T-helper 2 cell (primary cell): Measurements from ENCODE around the gene COL20A1.

Experiments used
- DNase-seq, 5 experiments: peaks; one replicate each; pipeline versions ENCODE4 v3.0.0 to v3.0.0-alpha.2; 2012 to 2022

COL20A1 gene

DNA sequence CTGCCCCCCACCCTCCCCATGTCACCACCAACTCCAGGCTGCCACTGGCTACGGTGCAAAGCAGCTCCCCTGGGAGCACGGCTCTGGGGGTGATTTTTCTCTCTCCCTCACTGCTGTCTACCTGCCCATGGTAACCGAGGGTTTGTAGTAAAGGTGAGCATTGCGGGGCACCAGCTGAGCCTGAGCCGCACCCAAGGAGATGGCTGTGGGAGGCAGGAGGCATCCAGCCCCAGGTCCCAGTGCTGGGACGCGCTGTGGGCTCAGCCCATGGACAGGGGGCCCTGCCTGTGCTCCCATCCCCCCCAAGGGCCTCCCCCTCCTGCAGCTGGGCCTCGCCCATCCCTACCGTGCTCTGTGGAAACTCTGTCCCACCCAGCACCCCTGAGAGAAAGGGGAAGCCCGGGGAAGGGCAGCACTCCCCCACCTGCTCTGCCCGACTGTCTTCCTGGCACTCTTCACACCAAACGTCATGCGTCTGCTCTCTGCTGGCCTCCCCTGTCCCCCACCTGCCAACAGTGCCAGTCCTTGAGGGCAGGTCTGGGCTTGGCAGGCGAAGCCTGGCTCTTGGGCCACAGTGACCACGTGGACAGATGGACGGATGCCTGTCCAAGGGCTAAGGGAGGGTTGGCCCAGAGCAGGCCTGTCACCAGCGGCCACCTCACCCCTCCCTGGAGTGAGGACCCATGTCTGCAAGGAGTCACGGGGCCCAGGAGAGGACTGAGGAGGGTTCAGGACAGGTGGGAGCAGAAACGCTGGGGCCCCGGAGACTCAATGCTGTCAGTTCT is 72.0 kb downstream of the COL20A1 start:
- DNase-seq = no peak

- DNase-seq = no peak
Observed at GRCh38 chr20:63365601-63366389, 72.8 kb downstream of the COL20A1 start.

GRCh38 chr20:63366390-63367365 is 73.7 kb downstream of the COL20A1 start:
- no peak for DNase-seq

GRCh38 chr20:63367446-63368055 is 74.6 kb downstream of the COL20A1 start:
- no peak for DNase-seq

GRCh38 chr20:63368151-63368550 is 75.2 kb downstream of the COL20A1 start:
- no peak for DNase-seq

DNA sequence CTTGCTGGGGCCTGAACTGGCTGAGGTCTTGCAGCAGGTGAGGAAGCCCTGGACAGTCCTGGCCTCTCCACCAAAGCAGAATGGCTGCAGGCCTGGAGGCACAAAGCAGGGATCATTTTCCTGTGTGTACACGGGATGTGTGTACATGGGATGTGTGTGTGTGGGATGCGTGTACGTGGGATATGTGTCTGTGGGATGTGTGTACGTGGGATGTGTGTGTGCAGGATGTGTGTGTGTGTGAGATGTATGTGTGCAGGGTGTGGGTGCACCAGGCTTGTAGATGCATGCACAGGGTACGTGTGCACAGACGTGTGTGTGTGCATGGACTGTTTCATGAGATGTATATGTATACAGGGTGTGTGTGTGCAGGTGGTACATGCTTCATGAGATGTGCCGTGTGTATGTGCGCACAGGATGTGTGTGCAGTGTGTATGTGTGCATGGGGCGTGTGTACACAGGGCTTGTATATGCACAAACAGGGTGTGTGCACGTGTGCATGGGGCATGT is 76.1 kb downstream of the COL20A1 start:
- no peak for DNase-seq

DNA sequence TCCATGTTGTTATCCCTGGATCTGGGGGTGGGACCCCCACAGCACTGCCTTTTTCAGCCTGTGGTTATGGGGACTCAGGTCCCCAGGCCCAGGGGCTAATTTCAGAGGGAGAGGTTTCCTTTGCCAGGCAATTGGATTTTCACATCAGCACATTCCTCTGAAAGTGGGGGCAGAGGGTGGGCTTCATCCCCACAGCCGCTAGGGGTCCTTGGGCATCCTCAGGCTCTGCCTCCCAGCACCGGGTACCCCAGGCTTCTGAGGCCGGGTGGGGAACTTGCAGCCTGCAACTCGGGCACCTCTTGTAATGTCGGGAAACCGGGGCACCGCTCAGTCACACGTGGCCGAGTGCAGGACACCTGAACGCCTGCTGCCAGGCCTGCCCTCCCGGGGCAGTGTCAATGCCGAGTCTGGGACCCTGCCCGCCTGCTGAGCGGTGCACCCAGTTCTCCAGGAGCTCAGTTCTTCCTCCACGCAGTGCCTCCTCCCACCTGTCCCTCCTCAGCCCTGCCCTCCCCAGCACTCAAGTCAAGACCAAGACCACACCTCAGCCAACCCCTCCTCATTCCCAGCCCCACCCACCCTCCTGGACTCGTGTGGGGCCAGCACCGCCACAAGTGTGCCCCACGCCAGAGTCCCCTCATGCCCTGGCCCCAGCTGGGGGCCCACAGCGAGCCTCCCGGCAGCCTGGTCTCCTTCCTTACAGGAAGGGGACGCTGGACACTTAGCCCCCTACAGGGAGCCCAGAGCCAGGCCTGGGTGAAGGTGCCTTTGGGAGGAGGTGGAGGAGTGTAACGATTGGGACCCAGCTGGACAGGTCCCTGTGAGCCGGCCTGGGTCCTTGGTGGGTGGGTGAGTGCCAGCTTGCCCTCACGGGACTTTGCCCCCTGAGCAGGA is 77.0 kb downstream of the COL20A1 start:
- no peak for DNase-seq

- DNase-seq = no peak
Observed at GRCh38 chr20:63370618-63371187, 77.7 kb downstream of the COL20A1 start.

- no peak for DNase-seq
Observed at GRCh38 chr20:63371291-63371865, 78.4 kb downstream of the COL20A1 start.

DNA sequence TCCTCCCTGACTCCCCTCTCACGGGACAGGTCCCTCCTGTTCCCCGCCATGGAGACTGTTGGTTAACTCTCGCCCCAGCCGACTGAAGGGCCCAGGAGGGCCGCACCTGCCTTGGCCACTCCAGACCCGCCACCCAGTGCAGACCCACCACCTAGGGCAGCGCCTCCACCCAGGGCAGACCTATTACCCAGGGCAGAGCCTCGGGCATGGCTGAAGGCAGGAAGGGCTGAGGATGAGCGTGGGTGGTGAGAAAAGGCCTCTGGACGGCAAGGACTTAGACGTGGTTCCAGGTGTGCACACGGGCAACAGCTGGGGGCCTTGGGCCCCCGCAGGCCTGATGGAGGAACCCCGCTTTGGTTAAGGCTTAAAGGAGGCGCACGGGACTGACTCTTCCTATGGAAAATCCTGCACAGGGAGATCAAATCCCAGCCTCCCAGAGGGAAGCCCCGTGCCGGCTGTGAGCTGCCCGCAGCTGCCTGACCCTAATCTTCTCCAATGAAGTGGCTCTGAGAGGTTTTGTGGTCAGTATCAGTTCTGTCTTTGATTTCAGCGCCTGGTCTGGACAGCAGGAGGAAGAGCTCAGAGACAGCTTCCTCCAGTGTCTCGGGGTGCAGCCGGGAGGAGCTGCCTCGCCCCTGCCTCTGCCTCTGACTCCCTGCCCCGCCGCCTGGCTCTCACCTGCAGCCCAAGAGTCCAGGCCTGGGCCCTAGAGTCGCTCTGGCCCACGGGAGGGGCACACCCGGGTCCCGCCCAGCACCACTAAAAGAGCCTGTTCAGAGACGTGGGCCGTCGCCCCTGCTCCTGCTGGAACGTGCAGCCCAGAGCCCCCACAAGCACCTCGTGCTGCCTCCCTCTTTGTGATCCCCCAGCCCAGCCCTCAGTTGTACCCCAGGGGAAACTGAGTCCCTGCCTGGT is 80.2 kb downstream of the COL20A1 start:
- no peak for DNase-seq

GRCh38 chr20:63373996-63374395 is 81.0 kb downstream of the COL20A1 start:
- no peak for DNase-seq

DNA sequence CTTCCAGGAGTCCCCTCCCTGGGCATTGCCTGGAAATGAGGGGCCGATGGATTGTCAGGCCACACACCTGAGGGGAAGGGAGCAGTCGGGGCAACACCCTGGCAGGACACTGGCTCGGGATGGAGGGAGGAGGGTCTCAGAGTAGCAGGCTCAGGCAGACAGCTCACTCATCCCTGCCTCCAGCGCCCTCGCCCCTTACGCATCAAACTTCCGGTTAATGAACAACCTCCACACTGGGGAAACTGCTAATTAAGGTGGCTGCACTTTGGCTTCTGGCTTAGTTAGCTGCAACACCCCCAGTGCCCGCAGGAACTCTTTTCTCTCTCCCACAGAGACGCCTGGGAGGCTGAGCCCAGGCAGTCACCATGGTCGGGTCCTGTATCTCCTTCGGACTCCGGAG is 81.5 kb downstream of the COL20A1 start:
- DNase-seq = no peak

GRCh38 chr20:63375438-63375837 is 82.5 kb downstream of the COL20A1 start:
- DNase-seq = no peak

DNA sequence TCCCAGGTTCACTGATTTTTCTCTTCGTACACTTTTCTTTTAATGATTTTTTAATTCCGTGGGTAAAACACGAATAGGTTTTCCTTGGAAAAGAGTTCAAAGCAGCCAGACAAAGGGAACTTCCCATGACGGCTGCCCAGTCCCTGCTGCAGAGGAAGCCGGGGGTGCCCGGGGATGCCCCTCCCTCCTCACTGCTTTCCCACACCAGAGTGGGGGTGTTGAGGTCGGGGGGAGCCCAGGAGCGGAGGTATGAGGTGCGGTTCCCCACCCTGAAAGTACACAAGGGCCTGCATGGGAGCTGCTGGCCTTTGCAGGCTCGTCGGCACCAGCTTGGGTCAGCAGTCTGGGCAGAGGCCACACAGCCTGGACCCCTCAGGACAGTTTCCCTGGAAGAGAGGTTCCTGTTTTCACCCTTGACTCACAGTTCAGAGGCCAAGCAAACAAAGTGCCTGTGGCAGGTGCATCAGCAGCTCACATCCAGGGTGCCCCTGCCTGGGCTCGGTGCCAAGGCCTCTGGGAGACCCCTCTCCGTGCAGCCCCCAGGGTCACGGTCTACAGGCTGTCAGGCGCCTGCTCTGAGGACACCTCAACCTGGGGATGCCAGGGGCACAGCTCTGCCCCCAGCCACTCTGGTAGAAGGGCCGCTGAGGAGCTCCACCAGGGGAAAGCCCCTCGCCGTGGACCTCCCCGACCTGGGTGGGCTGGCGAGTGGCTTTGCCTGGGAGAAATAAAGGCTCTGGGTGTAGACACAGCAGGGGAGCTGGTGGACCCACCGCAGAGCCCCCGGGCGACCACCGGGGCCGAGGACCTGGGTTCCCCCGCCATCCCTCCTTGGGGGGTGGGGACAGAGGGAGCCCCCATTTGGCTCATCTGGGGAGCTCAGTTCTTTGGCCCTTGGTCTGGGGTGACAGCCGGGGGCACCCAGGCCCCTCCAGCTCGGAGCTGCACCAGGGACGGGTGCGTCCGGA is 83.6 kb downstream of the COL20A1 start:
- DNase-seq = no peak

- DNase-seq = no peak
Observed at GRCh38 chr20:63377256-63377941, 84.4 kb downstream of the COL20A1 start.

DNA sequence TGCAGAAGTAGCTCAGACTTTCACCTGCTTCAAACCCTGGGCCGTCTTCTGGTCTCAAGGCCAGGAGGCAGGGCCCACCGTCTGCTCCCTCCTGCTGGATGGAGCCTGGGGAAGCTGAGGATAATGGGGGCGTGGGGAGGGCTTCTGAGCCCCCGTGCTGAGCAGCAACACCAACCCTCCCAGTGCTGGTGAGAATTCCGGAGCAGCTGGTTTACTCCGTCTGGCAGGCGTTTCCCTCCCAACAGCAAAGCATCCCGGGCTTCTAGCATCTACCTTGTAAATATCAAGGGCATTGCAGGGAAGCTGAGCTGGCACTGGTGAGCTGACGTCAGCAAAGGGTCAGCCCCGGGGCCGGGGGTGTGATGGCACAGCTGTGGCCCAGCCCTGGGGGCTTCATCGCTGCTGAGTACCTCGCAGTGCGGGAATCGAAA is 85.0 kb downstream of the COL20A1 start:
- no peak for DNase-seq

DNA sequence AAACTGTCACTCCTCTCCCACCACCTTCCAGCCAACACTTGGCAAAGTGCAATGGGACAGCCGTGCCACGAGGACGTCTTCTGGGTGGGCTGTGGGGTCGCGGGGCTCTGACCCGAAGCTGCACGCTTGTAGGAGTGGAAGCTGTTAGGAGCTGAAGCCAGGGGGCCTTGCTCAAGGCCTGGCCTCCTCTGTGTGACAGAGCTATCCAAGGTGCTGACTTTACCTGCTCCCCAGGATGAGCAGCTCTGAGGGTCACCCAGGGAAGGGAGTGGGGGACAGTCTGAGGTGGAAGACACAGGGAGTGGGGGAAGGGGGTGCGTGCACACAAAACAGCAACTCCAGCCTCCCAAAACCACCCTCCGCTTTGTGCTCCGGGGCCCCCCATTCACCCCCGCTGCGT is 85.6 kb downstream of the COL20A1 start:
- no peak for DNase-seq
